Smooth muscle cell of the coronary artery (primary cell): ENCODE measurements around the gene CDY2A. TPM values are rescaled to one million over a fixed set of nuclear protein-coding genes. Genes with fewer than 3 reads are reported as not detected.

Experiments used
- total RNA-seq: library from RNA; depleted of rRNA; stranded (reverse); fragments of >200 nt; gene quantifications from 2 replicates; pipeline ENCODE4 v1.2.3, GENCODE V29; 2014; ENCODE audit warnings: low replicate concordance

CDY2A gene, protein sequence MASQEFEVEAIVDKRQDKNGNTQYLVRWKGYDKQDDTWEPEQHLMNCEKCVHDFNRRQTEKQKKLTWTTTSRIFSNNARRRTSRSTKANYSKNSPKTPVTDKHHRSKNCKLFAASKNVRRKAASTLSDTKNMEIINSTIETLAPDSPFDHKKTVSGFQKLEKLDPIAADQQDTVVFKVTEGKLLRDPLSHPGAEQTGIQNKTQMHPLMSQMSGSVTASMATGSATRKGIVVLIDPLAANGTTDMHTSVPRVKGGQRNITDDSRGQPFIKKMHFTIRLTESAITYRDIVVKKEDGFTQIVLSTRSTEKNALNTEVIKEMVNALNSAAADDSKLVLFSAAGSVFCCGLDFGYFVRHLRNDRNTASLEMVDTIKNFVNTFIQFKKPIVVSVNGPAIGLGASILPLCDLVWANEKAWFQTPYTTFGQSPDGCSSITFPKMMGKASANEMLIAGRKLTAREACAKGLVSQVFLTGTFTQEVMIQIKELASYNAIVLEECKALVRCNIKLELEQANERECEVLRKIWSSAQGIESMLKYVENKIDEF
- total RNA-seq, result not detected in 2 replicates

GRCh38 chrY:18025487-18025886 lies at the start of gene CDY2A:
TSS of gene CDY2A (plus strand) at chrY:18025787. CDS start at chrY:18026115, 328 bp downstream.

Other genes starting within 250 kb of the CDY2A start
- gene CDY2B, start 145.6 kb upstream of the CDY2A start, total RNA-seq, result not detected in 2 replicates